GM12878 (cell line): Measurements from ENCODE around the gene EED. TPM values are rescaled to one million over a fixed set of nuclear protein-coding genes. Genes with fewer than 3 reads are reported as not detected.
A peak's percentile ranks its signal among the peaks of the same experiment; 100 is the strongest.

Source experiments
- ATAC-seq: fragments of 200-7000 bp; cut with Tn5 transposase; 3 replicates; pipeline ENCODE4 v1.9.1; 2020; ENCODE audit warnings: mild to moderate bottlenecking, moderate library complexity
- BruUV-seq: library from RNA; stranded (reverse); fragments of 400-500 nt; replicated peaks from 2 replicates; lab custom pipeline; 2021; lab: Mats Ljungman, UMichigan
- CTCF ChIA-PET: fragments of 300-600 bp; sonication (Branson Sonifier 250); formaldehyde crosslinking; extraction: SDS; loops from one replicate; lab custom pipeline; 2021; ENCODE audit warnings: inconsistent platforms; lab: Yijun Ruan, JAX
- POLR2A ChIA-PET: fragments of 350-600 bp; formaldehyde crosslinking; extraction: SDS; loops from one replicate; lab custom pipeline; 2021; ENCODE audit warnings: inconsistent platforms; lab: Charles Lee
- RAD21 ChIA-PET: fragments of 300-600 bp; sonication (Branson Sonifier 250); formaldehyde crosslinking; loops from one replicate; lab custom pipeline; 2023; ENCODE audit warnings: antibody characterized with exemption; ENCODE audit not compliant: unreplicated experiment; lab: Charles Lee
- SMC1A ChIA-PET: fragments of 300-600 bp; sonication (Branson Sonifier 250); formaldehyde crosslinking; loops from one replicate; lab custom pipeline; 2023; ENCODE audit not compliant: unreplicated experiment, uncharacterized antibody; lab: Charles Lee
- DNase-seq: peaks from one replicate; pipeline ENCODE4 v3.0.0-alpha.2; 2011; ENCODE audit warnings: low read depth, low spot score
- FAIRE-seq: peaks from 3 replicates; lab custom pipeline; 2011; peaks lifted over from hg19 to GRCh38; lab: Jason Lieb, UNC
- H2AFZ ChIP-seq: 2 replicates; pipeline ENCODE4 v1.6.0; 2011; ENCODE audit warnings: low read depth, low read length, control low read depth; ENCODE audit not compliant: control insufficient read depth
- H3K27ac ChIP-seq: 2 replicates; pipeline ENCODE4 v1.5.1; 2011; ENCODE audit warnings: control low read depth; ENCODE audit not compliant: control insufficient read depth, insufficient read depth
- H3K27me3 ChIP-seq, 2 experiments: replicated peaks in 1 of 2; 2 replicates each; pipeline versions ENCODE4 v1.6.0 to v1.6.1; 2011; ENCODE audit warnings: low read length in 1 of 2; ENCODE audit not compliant: control insufficient read depth in 2 of 2, insufficient read depth in 2 of 2
- H3K36me3 ChIP-seq, 2 experiments: 2 replicates each; pipeline ENCODE4 v1.5.1; 2011; ENCODE audit warnings: low read length in 1 of 2; ENCODE audit not compliant: control insufficient read depth in 2 of 2, insufficient read depth in 2 of 2
- H3K4me1 ChIP-seq: 2 replicates; pipeline ENCODE4 v1.6.1; 2011; ENCODE audit warnings: mild to moderate bottlenecking, low read length, moderate library complexity, mixed read lengths; ENCODE audit not compliant: control insufficient read depth, insufficient read depth
- H3K4me2 ChIP-seq: 2 replicates; pipeline ENCODE4 v1.6.0; 2011; ENCODE audit warnings: control low read depth; ENCODE audit not compliant: control insufficient read depth, insufficient read depth
- H3K4me3 ChIP-seq: fragments of 200-600 bp; sonication (generic); 2 replicates; pipeline ENCODE4 v1.5.1; 2016
- H3K79me2 ChIP-seq: 2 replicates; pipeline ENCODE4 v1.6.0; 2011; ENCODE audit warnings: low read length; ENCODE audit not compliant: control insufficient read depth, insufficient read depth
- H3K9ac ChIP-seq: 2 replicates; pipeline ENCODE4 v1.8.0; 2011; ENCODE audit warnings: low read length, control low read depth, mixed read lengths; ENCODE audit not compliant: control insufficient read depth, insufficient read depth
- H3K9me3 ChIP-seq: replicated peaks from 3 replicates; pipeline ENCODE4 v1.5.1; 2011; ENCODE audit warnings: mild to moderate bottlenecking, low read length; ENCODE audit not compliant: control insufficient read depth, insufficient read depth
- H4K20me1 ChIP-seq: 2 replicates; pipeline ENCODE4 v1.6.0; 2011; ENCODE audit not compliant: control insufficient read depth, insufficient read depth
- BRCA1 ChIP-seq: IDR thresholded peaks from 2 replicates; pipeline ENCODE4 v1.6.1; 2011; ENCODE audit warnings: low read depth, low read length, improper control_type of control experiment
- CBX5 ChIP-seq: sonication (generic); IDR thresholded peaks from 2 replicates; pipeline ENCODE4 v1.6.1; 2016; ENCODE audit warnings: low read depth, moderate library complexity, mild to moderate bottlenecking, inconsistent platforms
- CEBPB ChIP-seq, 2 experiments: fragments of 150-350 bp in 1 of 2; IDR thresholded peaks; 2 replicates each; pipeline ENCODE4 v1.6.1; 2012 to 2014; ENCODE audit warnings: low read depth in 2 of 2, low read length in 2 of 2, borderline replicate concordance in 1 of 2, inconsistent platforms in 1 of 2
- CHD2 ChIP-seq: IDR thresholded peaks from 2 replicates; pipeline ENCODE4 v1.6.1; 2011; ENCODE audit warnings: low read depth, low read length, improper control_type of control experiment, borderline replicate concordance
- GABPA ChIP-seq: IDR thresholded peaks from 2 replicates; pipeline ENCODE4 v1.6.1; 2014; ENCODE audit warnings: antibody characterized with exemption, low read depth, mild to moderate bottlenecking, inconsistent platforms
- MYB ChIP-seq: fragments of 150-350 bp; IDR thresholded peaks from 2 replicates; pipeline ENCODE4 v1.6.1; 2014; ENCODE audit warnings: mild to moderate bottlenecking, low read depth, low read length, borderline replicate concordance
- NFXL1 ChIP-seq: fragments of 450-650 bp; IDR thresholded peaks from 2 replicates; pipeline ENCODE4 v1.6.1; 2017; ENCODE audit warnings: antibody characterized with exemption, mild to moderate bottlenecking, borderline replicate concordance
- NKRF ChIP-seq: fragments of 450-650 bp; conservative IDR thresholded peaks from 2 replicates; pipeline ENCODE4 v1.6.1; 2017; ENCODE audit warnings: mild to moderate bottlenecking, moderate library complexity
- POLR2A ChIP-seq: IDR thresholded peaks from 2 replicates; pipeline ENCODE4 v1.6.1; 2011; ENCODE audit warnings: low read depth, mild to moderate bottlenecking, low read length
- POU2F2 ChIP-seq: IDR thresholded peaks from 3 replicates; pipeline ENCODE4 v1.6.1; 2011; ENCODE audit warnings: low read depth, mild to moderate bottlenecking, low read length, borderline replicate concordance
- RAD51 ChIP-seq: fragments of 450-650 bp; IDR thresholded peaks from 2 replicates; pipeline ENCODE4 v1.6.1; 2016; ENCODE audit warnings: moderate library complexity, mild to moderate bottlenecking, inconsistent platforms
- TCF3 ChIP-seq: IDR thresholded peaks from 2 replicates; pipeline ENCODE4 v1.6.1; 2012; ENCODE audit warnings: low read depth, mild to moderate bottlenecking, low read length, borderline replicate concordance; ENCODE audit not compliant: insufficient read depth
- ZNF24 ChIP-seq: fragments of 450-650 bp; IDR thresholded peaks from 2 replicates; pipeline ENCODE4 v1.6.1; 2017; ENCODE audit warnings: antibody characterized with exemption, mild to moderate bottlenecking
- ZNF687 ChIP-seq: fragments of 450-650 bp; IDR thresholded peaks from 2 replicates; pipeline ENCODE4 v1.6.1; 2017; ENCODE audit warnings: mild to moderate bottlenecking, moderate library complexity
- WGBS: methylation state at CpG from one replicate; pipeline ENCODE4 v1.1.6; 2016; ENCODE audit warnings: low lambda C conversion rate; ENCODE audit not compliant: insufficient replicate concordance, insufficient coverage; ENCODE audit errors: missing lambda C conversion rate; 5-methylcytosine and 5-hydroxymethylcytosine counted together
- in situ Hi-C: fragments of 300-500 bp; cut with MboI; formaldehyde crosslinking; loops from 9 replicates; pipeline ENCODE4 v1.14.3; 2018; ENCODE audit warnings: mixed read lengths
- intact Hi-C: fragments of 100-400 bp; cut with micrococcal nuclease; formaldehyde crosslinking; loops from one replicate; pipeline ENCODE4 v1.14.2; 2022; ENCODE audit not compliant: unreplicated experiment
- polyA plus RNA-seq, 11 experiments: library from polyadenylated mRNA; depleted of rRNA in 4 of 11; unstranded in 6 of 11; stranded (reverse) in 5 of 11; fragments of >200 nt; fragmentation: Nextera tagmentation in 4 of 11; fragmentation: Illumina TruSeq in 1 of 11; extraction: Ambion mirVana in 4 of 11; extraction: Trizol in 1 of 11; gene quantifications; 1 replicate in 1 of 11; 2 replicates in 10 of 11; pipeline versions ENCODE4 v1.2.1 to v1.2.3, GENCODE V29; 2011 to 2016; ENCODE audit warnings: inconsistent platforms in 2 of 11, missing spikeins in 2 of 11, low read depth in 1 of 11
- total RNA-seq, 4 experiments: library from RNA; depleted of rRNA in 3 of 4; stranded (reverse); fragments of >200 nt in 3 of 4; fragmentation: Illumina TruSeq in 1 of 4; extraction: Trizol in 1 of 4; gene quantifications; 2 replicates each; pipeline versions ENCODE4 v1.2.1 to v1.2.3, GENCODE V29; 2013 to 2021

Gene EED
- total and polyA plus RNA-seq, 10 of the 15 experiments (the other 5 are each of a cell fraction or from before 2014, with no cell fraction given): 41.5 to 140 (median 72.2) TPM

- no peak for ATAC-seq
- no peak for FAIRE-seq
- Histone ChIP-seq H3K4me3 (no peak overlapping the region), H4K20me1 (no peaks in the 10 kb centered on the region)
- TF ChIP-seq BRCA1 (no peak), CHD2 (no peak), POLR2A (no peak), TCF3 (no peak), ZNF24 (no peak), CEBPB (IDR thresholded peaks at IDR 0.05; ENCODE audit: borderline replicate concordance in 1 of 2, low read depth in 2 of 2, low read length in 2 of 2) (no peak), CBX5 (no peak), POU2F2 (no peak), GABPA (no peak)
- TF ChIP-seq, all 136 proteins: peak for 0
- H3K4me1 ChIP-seq: no peaks in the 10 kb centered on the region
- H3K4me2 ChIP-seq: no peak overlapping the region
- no peaks in the 10 kb centered on the region for H3K27me3 ChIP-seq
- in situ Hi-C loops (no loop called here), intact Hi-C loops (no loop called here)
- ChIA-PET RAD21 (no interaction called here), SMC1A (interaction anchor here (1.0 to 1.4 kb wide), 2 partner anchors 36 to 234 kb away, joined by 3 read pairs; no protein-coding TSS in a partner anchor), POLR2A (no interaction called here), CTCF (interaction anchor here (1.0 kb wide), 1 partner anchor 11 kb away, joined by 3 read pairs; no protein-coding TSS in a partner anchor)
- BruUV-seq: no TSS peak
- H3K36me3 ChIP-seq: peaks cover 9 to 26% of the 10 kb centered on the region in 2 experiments
- H3K9me3 ChIP-seq: peaks cover 1% of the 10 kb centered on the region; the same call in 1 of the 3 replicates
- DNase-seq: no peak
- no peak overlapping the region for H2AFZ ChIP-seq
- H3K9ac ChIP-seq: no peak overlapping the region
- no peak overlapping the region for H3K27ac ChIP-seq
- H3K79me2 ChIP-seq: peaks cover 11% of the 10 kb centered on the region
- 97% methylated on average over 2 of the region's 2 CpGs for WGBS
Measured at GRCh38 chr11:86264649-86265048, 20.1 kb downstream of the EED start.

GRCh38 chr11:86265194-86265593 lies 20.6 kb downstream of the EED start:
- Histone ChIP-seq H2AFZ (no peak overlapping the region), H3K9me3 (peaks cover 2% of the 10 kb centered on the region; the same call in 1 of the 3 replicates), H3K27me3 (no peaks in the 10 kb centered on the region), H3K36me3 (peaks cover 9 to 28% of the 10 kb centered on the region in 2 experiments), H3K79me2 (peaks cover 15% of the 10 kb centered on the region), H3K4me1 (no peaks in the 10 kb centered on the region), H3K9ac (no peak overlapping the region), H3K4me2 (no peak overlapping the region), H4K20me1 (no peaks in the 10 kb centered on the region), H3K27ac (no peak overlapping the region), H3K4me3 (no peak overlapping the region)
- peak; percentile 27; the same call in 2 of the 3 replicates for ATAC-seq
- CTCF ChIA-PET: interaction anchor here (1.0 to 1.2 kb wide), 3 partner anchors 10 to 47 kb away, joined by 3 read pairs; no protein-coding TSS in a partner anchor
- POLR2A ChIA-PET: no interaction called here
- no peak for FAIRE-seq
- no peak for DNase-seq
- intact Hi-C loops: no loop called here
- in situ Hi-C loops: no loop called here
- RAD21 ChIA-PET: interaction anchor here (2.0 kb wide), 1 partner anchor 27 kb away, joined by 7 read pairs; no protein-coding TSS in a partner anchor
- BruUV-seq: no TSS peak
- SMC1A ChIA-PET: interaction anchor here (0.5 to 2.1 kb wide), 12 partner anchors 12 to 259 kb away, joined by 3 to 9 read pairs (median 3); partner anchors contain the start of gene EED
- TF ChIP-seq NKRF (no peak), ZNF687 (no peak), MYB (no peak), NFXL1 (no peak), RAD51 (no peak)
